Endothelial cell of umbilical vein (primary cell): ENCODE results near the gene NRAS. TPM values are rescaled to one million over a fixed set of nuclear protein-coding genes. Genes with fewer than 3 reads are reported as not detected.

ENCODE experiments used
- BruUV-seq: library from RNA; stranded (reverse); fragments of 400-500 nt; replicated peaks from 2 replicates; lab custom pipeline; 2021; lab: Mats Ljungman, UMichigan
- CTCF ChIA-PET: fragments of 300-600, 350-600 bp; sonication (Branson Sonifier 250); formaldehyde crosslinking; loops from one replicate; lab custom pipeline; 2021; ENCODE audit warnings: antibody characterized with exemption, inconsistent platforms; lab: Charles Lee
- POLR2A ChIA-PET: fragments of 300-600, 350-600 bp; sonication (Branson Sonifier 250); formaldehyde crosslinking; loops from one replicate; lab custom pipeline; 2021; ENCODE audit warnings: antibody characterized with exemption, inconsistent platforms; lab: Charles Lee
- DNase-seq: peaks from one replicate; pipeline ENCODE4 v3.0.0-alpha.2; 2011; ENCODE audit warnings: low read depth, low spot score
- FAIRE-seq: peaks from 2 replicates; lab custom pipeline; 2011; peaks lifted over from hg19 to GRCh38; lab: Jason Lieb, UNC
- H2AFZ ChIP-seq: 2 replicates; pipeline ENCODE4 v1.6.0; 2012; ENCODE audit warnings: low read depth, low read length, control low read depth, inconsistent platforms
- H3K27ac ChIP-seq: 2 replicates; pipeline ENCODE4 v1.5.1; 2011; ENCODE audit warnings: low read depth, mild to moderate bottlenecking, control low read depth, low read length, moderate library complexity; ENCODE audit not compliant: insufficient read depth
- H3K27me3 ChIP-seq, 2 experiments: 2 replicates each; pipeline versions ENCODE4 v1.6.0 to v1.6.1; 2011; ENCODE audit warnings: low read length in 2 of 2, mixed read lengths in 1 of 2; ENCODE audit not compliant: control insufficient read depth in 2 of 2, insufficient read depth in 2 of 2
- H3K36me3 ChIP-seq, 2 experiments: 2 replicates in 1 of 2; 3 replicates in 1 of 2; pipeline ENCODE4 v1.5.1; 2011; ENCODE audit warnings: low read length in 2 of 2, mild to moderate bottlenecking in 1 of 2, moderate library complexity in 1 of 2; ENCODE audit not compliant: control insufficient read depth in 2 of 2, insufficient read depth in 2 of 2; ENCODE audit errors: extremely low read depth in 1 of 2
- H3K4me1 ChIP-seq: 3 replicates; pipeline ENCODE4 v1.5.1; 2011; ENCODE audit warnings: mild to moderate bottlenecking, low read length; ENCODE audit not compliant: control insufficient read depth, insufficient read depth; ENCODE audit errors: extremely low read depth
- H3K4me2 ChIP-seq: 2 replicates; pipeline ENCODE4 v1.6.1; 2011; ENCODE audit warnings: low read length, control low read depth, mixed read lengths; ENCODE audit not compliant: insufficient read depth
- H3K4me3 ChIP-seq, 3 experiments: fragments of 200-600 bp in 1 of 3; sonication (generic), shearing (Covaris generic) in 1 of 3; replicated peaks in 1 of 3; 2 replicates each; pipeline ENCODE4 v1.5.1; 2011 to 2016; ENCODE audit warnings: control low read depth in 3 of 3, low read length in 3 of 3, mild to moderate bottlenecking in 2 of 3, inconsistent platforms in 1 of 3, low read depth in 1 of 3, moderate library complexity in 1 of 3; ENCODE audit not compliant: insufficient read depth in 1 of 3
- H3K79me2 ChIP-seq: 2 replicates; pipeline ENCODE4 v1.6.0; 2012; ENCODE audit warnings: low read length, inconsistent platforms; ENCODE audit not compliant: control insufficient read depth, insufficient read depth
- H3K9ac ChIP-seq: replicated peaks from 2 replicates; pipeline ENCODE3; 2011; ENCODE audit warnings: low read length, control low read depth; ENCODE audit not compliant: insufficient read depth; ENCODE audit errors: extremely low read depth
- H3K9me1 ChIP-seq: replicated peaks from 3 replicates; pipeline ENCODE4 v1.6.0; 2011; ENCODE audit warnings: mild to moderate bottlenecking, low read length; ENCODE audit not compliant: control insufficient read depth, insufficient read depth; ENCODE audit errors: extremely low read depth
- H3K9me3 ChIP-seq: replicated peaks from 2 replicates; pipeline ENCODE4 v1.5.1; 2012; ENCODE audit warnings: low read length, inconsistent platforms; ENCODE audit not compliant: control insufficient read depth, insufficient read depth
- H4K20me1 ChIP-seq: replicated peaks from 2 replicates; pipeline ENCODE3; 2011; ENCODE audit warnings: mild to moderate bottlenecking, low read length; ENCODE audit not compliant: control insufficient read depth, insufficient read depth; ENCODE audit errors: extremely low read depth
- FOS ChIP-seq: IDR thresholded peaks from 2 replicates; pipeline ENCODE4 v1.6.1; 2011; ENCODE audit warnings: mild to moderate bottlenecking, low read length, moderate library complexity, borderline replicate concordance; ENCODE audit not compliant: insufficient read depth
- MYC ChIP-seq: IDR thresholded peaks from one replicate; pipeline ENCODE4 v1.6.1; 2011; ENCODE audit warnings: mild to moderate bottlenecking, low read depth, low read length
- POLR2A ChIP-seq: IDR thresholded peaks from 2 replicates; pipeline ENCODE4 v1.6.1; 2012; ENCODE audit warnings: low read depth, mild to moderate bottlenecking, control low read depth, low read length
- dilution Hi-C: fragments of 300-500 bp; cut with MboI; formaldehyde crosslinking; loops from one replicate; pipeline ENCODE4 v1.15.0; 2019; ENCODE audit warnings: low sequenced_read_pairs; ENCODE audit not compliant: extremely low pct_ligation_motif_present
- intact Hi-C: fragments of 100-400 bp; cut with micrococcal nuclease; formaldehyde crosslinking; loops from one replicate; pipeline ENCODE4 v1.10.0; 2022
- polyA plus RNA-seq, 4 experiments: library from polyadenylated mRNA; depleted of rRNA in 3 of 4; stranded (reverse) in 3 of 4; unstranded in 1 of 4; fragments of >200 nt; gene quantifications; 2 replicates each; pipeline versions ENCODE4 v1.2.1 to v1.2.3, GENCODE V29; 2011 to 2012; ENCODE audit warnings: missing spikeins in 1 of 4
- total RNA-seq: library from RNA; stranded (reverse); gene quantifications from 2 replicates; pipeline ENCODE4 v1.2.3, GENCODE V29; 2021
- TF ChIP-seq, protein P1 (sequence below), 2 donors: IDR thresholded peaks; 1 replicate in 1 of 2; 2 replicates in 1 of 2; pipeline ENCODE4 v1.5.1; 2011; ENCODE audit warnings: low read length in 2 of 2, mild to moderate bottlenecking in 2 of 2, moderate library complexity in 2 of 2, control low read depth in 1 of 2, inconsistent platforms in 1 of 2, low read depth in 1 of 2; ENCODE audit not compliant: insufficient read depth in 1 of 2; ENCODE audit errors: extremely low read depth in 1 of 2
- TF ChIP-seq, protein P2 (sequence below): IDR thresholded peaks from 2 replicates; pipeline ENCODE4 v1.6.1; 2011; ENCODE audit not compliant: insufficient read depth, insufficient read length

Gene NRAS
- total and polyA plus RNA-seq, 2 donors (not counting 3 experiments of a cell fraction or from before 2014, with no cell fraction given), result 29.4 to 76.5 TPM

DNA sequence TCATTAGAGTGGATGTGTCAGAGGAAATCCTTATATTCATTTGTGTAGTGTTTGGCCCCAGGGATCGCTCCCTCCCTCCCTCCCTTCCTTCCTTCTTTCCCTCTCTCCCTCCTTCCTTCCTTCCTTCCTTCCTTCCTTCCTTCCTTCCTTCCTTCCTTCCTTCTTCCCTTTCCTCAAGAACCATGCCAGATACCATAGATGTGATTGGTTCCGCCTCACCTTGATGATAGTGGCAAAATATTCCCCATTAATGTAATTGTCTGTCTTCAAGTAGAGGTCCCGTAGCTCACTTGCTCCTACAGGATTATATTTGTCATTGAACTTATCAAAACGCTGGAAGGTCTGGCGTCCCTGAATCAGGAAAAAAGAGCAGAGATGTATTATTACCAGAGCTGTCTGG lies 38.9 kb downstream of the NRAS start:
- intact Hi-C loops, result loop anchor here (10.0 kb wide), 1 partner anchor 387 kb away; no protein-coding TSS in a partner anchor
- no peak for FAIRE-seq
- no peaks in the 10 kb centered on the region for H3K9me3 ChIP-seq

DNA sequence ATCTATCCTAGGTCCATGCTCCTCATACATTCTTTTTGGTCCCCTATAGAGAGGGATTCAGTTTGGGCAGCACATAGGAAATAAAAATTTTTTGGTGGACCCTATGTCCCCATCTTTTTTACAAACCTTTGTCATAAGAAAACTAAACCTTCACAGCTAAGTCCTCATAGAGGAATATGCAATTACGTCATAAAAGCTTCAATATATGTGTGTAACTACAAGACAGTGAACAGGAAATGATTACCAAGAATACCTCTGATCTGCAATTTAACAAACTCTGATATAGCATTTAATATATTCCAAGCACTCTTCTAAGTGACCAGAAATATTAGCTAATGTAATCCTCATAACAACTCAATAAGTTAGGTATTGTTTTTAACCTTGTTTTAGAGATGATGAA lies 40.5 kb downstream of the NRAS start:
- no peak for FAIRE-seq
- Histone ChIP-seq H3K27me3 (peaks cover 13 to 22% of the 10 kb centered on the region in 2 experiments), H3K27ac (no peak overlapping the region), H3K9me1 (no peaks in the 10 kb centered on the region), H3K9ac (no peak overlapping the region), H3K79me2 (no peaks in the 10 kb centered on the region), H3K36me3 (no peaks in the 10 kb centered on the region), H3K4me2 (no peak overlapping the region), H2AFZ (no peak overlapping the region), H4K20me1 (no peaks in the 10 kb centered on the region), H3K9me3 (no peaks in the 10 kb centered on the region), H3K4me1 (no peaks in the 10 kb centered on the region), H3K4me3 (no peak overlapping the region)
- no peak for DNase-seq
- intact Hi-C loops, result loop anchor here (10.0 kb wide), 1 partner anchor 389 kb away; no protein-coding TSS in a partner anchor
- ChIA-PET POLR2A (interaction anchor here (0.6 kb wide), 1 partner anchor 11 kb away, joined by 3 read pairs; no protein-coding TSS in a partner anchor), CTCF (no interaction called here)
- dilution Hi-C loops, result no loop called here
- TF ChIP-seq POLR2A, result no peak
- BruUV-seq, result no TSS peak

More for the DNA sequence above, 38.9 kb downstream of the NRAS start:
- Histone ChIP-seq H3K4me2 (no peak overlapping the region), H3K9ac (no peak overlapping the region), H3K9me1 (no peaks in the 10 kb centered on the region), H3K79me2 (no peaks in the 10 kb centered on the region), H3K4me3 (no peak overlapping the region), H3K4me1 (no peaks in the 10 kb centered on the region), H3K27me3 (peaks cover 13 to 18% of the 10 kb centered on the region in 2 experiments), H4K20me1 (no peaks in the 10 kb centered on the region), H3K36me3 (no peaks in the 10 kb centered on the region), H3K27ac (no peak overlapping the region), H2AFZ (no peak overlapping the region)
- dilution Hi-C loops, result no loop called here
- TF ChIP-seq, protein P1, sequence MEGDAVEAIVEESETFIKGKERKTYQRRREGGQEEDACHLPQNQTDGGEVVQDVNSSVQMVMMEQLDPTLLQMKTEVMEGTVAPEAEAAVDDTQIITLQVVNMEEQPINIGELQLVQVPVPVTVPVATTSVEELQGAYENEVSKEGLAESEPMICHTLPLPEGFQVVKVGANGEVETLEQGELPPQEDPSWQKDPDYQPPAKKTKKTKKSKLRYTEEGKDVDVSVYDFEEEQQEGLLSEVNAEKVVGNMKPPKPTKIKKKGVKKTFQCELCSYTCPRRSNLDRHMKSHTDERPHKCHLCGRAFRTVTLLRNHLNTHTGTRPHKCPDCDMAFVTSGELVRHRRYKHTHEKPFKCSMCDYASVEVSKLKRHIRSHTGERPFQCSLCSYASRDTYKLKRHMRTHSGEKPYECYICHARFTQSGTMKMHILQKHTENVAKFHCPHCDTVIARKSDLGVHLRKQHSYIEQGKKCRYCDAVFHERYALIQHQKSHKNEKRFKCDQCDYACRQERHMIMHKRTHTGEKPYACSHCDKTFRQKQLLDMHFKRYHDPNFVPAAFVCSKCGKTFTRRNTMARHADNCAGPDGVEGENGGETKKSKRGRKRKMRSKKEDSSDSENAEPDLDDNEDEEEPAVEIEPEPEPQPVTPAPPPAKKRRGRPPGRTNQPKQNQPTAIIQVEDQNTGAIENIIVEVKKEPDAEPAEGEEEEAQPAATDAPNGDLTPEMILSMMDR (IDR thresholded peaks at IDR 0.05; ENCODE audit: extremely low read depth in 1 of 2, insufficient read depth in 1 of 2, low read depth in 1 of 2, low read length in 2 of 2), result no peak
- TF ChIP-seq, protein P2, sequence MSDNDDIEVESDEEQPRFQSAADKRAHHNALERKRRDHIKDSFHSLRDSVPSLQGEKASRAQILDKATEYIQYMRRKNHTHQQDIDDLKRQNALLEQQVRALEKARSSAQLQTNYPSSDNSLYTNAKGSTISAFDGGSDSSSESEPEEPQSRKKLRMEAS, result no peak
- no peak for TF ChIP-seq MYC
- TF ChIP-seq FOS, result no peak
- CTCF ChIA-PET, result no interaction called here
- POLR2A ChIA-PET, result no interaction called here
- BruUV-seq, result no TSS peak
- no peak for DNase-seq
